Osteocyte (in vitro differentiated cells): Measurements from ENCODE around the gene IL18RAP. TPM values are rescaled to one million over a fixed set of nuclear protein-coding genes. Genes with fewer than 3 reads are reported as not detected.

Experiments used
- DNase-seq: peaks from one replicate; pipeline ENCODE4 v3.0.0; 2021; ENCODE audit warnings: mixed read lengths; ENCODE audit not compliant: unreplicated experiment; ENCODE audit errors: extremely low spot score
- H3K27ac Mint-ChIP-seq: one replicate; pipeline ENCODE4 v1.8.0; 2021; ENCODE audit warnings: mild to moderate bottlenecking, mixed read lengths; ENCODE audit not compliant: unreplicated experiment
- H3K27me3 Mint-ChIP-seq: one replicate; pipeline ENCODE4 v1.8.0; 2021; ENCODE audit warnings: mixed read lengths; ENCODE audit not compliant: unreplicated experiment
- H3K36me3 Mint-ChIP-seq: one replicate; pipeline ENCODE4 v1.8.0; 2021; ENCODE audit warnings: mixed read lengths; ENCODE audit not compliant: unreplicated experiment
- H3K4me1 Mint-ChIP-seq: one replicate; pipeline ENCODE4 v1.8.0; 2021; ENCODE audit warnings: mixed read lengths; ENCODE audit not compliant: unreplicated experiment
- H3K4me3 Mint-ChIP-seq: one replicate; pipeline ENCODE4 v1.8.0; 2021; ENCODE audit warnings: mild to moderate bottlenecking, moderate library complexity, mixed read lengths; ENCODE audit not compliant: unreplicated experiment
- H3K9me3 Mint-ChIP-seq: one replicate; pipeline ENCODE4 v1.8.0; 2021; ENCODE audit warnings: mixed read lengths; ENCODE audit not compliant: unreplicated experiment
- CTCF ChIP-seq: fragments of 200-600 bp; sonication (generic); IDR thresholded peaks from 2 replicates; pipeline ENCODE4 v1.5.0; 2021; ENCODE audit warnings: antibody characterized with exemption, mild to moderate bottlenecking, moderate library complexity
- total RNA-seq: library from RNA; stranded (reverse); gene quantifications from 2 replicates; pipeline ENCODE4 v1.2.1, GENCODE V29; 2021

Gene IL18RAP
- total RNA-seq, 1 donor from 2014 or later = not detected

DNA sequence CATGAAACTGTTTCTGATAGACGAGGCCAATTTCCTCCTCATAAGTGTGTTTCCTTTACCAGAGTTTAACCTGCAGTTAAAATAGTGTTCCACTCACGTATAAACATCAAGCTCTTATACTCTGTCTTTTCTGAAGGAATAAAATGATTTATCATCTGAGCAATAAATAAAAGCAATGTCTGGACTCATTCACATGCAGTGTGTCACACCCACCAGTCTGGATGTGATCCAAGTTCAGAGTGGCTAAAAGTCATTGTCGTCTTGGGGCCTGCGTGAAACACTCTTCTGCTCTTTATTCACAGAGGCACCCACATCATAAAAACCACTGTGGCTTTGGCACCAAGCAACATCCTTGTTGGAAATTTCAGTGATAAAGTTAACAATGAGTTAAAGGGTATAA is 30.5 kb downstream of the IL18RAP start:
- no peak overlapping the region for H3K27ac Mint-ChIP-seq
- no peaks in the 10 kb centered on the region for H3K36me3 Mint-ChIP-seq
- no peak overlapping the region for H3K4me3 Mint-ChIP-seq
- no peaks in the 10 kb centered on the region for H3K4me1 Mint-ChIP-seq
- peaks cover 8% of the 10 kb centered on the region for H3K9me3 Mint-ChIP-seq
- H3K27me3 Mint-ChIP-seq = peaks cover 22% of the 10 kb centered on the region
- no peak for DNase-seq
- no peak for TF ChIP-seq CTCF

DNA sequence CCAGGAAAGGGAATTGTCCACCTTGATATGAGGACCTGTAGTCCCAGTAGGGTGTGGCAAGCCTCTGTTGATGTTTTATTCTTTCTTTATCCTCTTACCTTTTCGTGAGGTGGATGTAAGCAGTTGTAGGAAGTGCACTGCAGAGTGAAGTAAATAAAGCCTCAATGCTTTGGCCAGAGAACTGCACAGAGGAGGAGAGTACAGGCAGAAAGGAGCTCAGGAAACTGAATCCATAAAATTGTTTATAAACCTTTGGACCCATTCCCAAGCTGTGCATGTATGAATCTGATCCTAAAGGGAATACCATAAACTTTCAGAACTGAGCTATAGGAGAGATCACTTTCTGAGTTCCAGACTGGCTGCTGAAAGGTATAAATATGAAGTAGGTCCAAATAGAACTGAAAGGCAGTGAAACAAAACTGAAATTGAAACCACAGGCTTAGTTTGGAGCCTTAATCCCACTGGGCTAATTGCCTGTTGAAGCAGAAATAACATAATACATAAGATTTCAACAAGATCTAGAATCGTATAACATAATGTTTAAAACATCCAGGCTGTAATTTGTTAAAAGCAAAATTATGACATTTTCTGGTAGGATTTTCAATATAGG is 32.2 kb downstream of the IL18RAP start:
- Mint-ChIP-seq H3K27me3 (peaks cover 37% of the 10 kb centered on the region), H3K36me3 (no peaks in the 10 kb centered on the region), H3K4me1 (no peaks in the 10 kb centered on the region), H3K4me3 (no peak overlapping the region), H3K9me3 (peaks cover 8% of the 10 kb centered on the region), H3K27ac (no peak overlapping the region)
- no peak for DNase-seq
- no peak for TF ChIP-seq CTCF

GRCh38 chr2:102460467-102460866 is 37.5 kb downstream of the IL18RAP start:
- H3K27ac Mint-ChIP-seq = no peak overlapping the region
- no peaks in the 10 kb centered on the region for H3K4me1 Mint-ChIP-seq
- no peaks in the 10 kb centered on the region for H3K36me3 Mint-ChIP-seq
- H3K9me3 Mint-ChIP-seq = peaks cover 7% of the 10 kb centered on the region
- H3K4me3 Mint-ChIP-seq = no peak overlapping the region
- DNase-seq = peak; percentile 2
- H3K27me3 Mint-ChIP-seq = peaks cover 57% of the 10 kb centered on the region
- TF ChIP-seq CTCF = no peak

- Mint-ChIP-seq H3K9me3 (no peaks in the 10 kb centered on the region), H3K36me3 (no peaks in the 10 kb centered on the region), H3K4me3 (no peak overlapping the region), H3K27ac (no peak overlapping the region), H3K27me3 (peaks cover 51% of the 10 kb centered on the region), H3K4me1 (no peaks in the 10 kb centered on the region)
- no peak for DNase-seq
- TF ChIP-seq CTCF = no peak
Observed at GRCh38 chr2:102461188-102461587, 38.2 kb downstream of the IL18RAP start.

DNA sequence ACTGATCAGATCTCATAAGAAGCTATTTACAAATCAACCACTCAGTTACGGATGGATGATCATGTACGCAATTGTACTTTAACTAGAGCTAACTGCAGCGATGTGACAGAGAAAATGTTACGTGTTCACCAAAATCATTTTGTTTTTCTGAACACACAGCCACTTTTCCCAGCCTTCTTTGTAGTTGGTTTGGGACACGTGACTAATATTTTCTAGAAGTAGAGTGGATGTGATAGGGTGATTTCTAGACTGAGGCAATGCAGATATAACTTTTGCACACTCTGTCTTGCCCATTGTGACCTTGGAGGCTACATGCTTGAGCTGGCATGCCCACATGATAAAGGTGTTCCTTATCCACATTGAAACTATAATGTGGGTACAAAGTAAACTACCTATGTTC is 40.2 kb downstream of the IL18RAP start:
- Mint-ChIP-seq H3K9me3 (no peaks in the 10 kb centered on the region), H3K27me3 (peaks cover 51% of the 10 kb centered on the region), H3K27ac (no peak overlapping the region), H3K4me1 (no peaks in the 10 kb centered on the region), H3K4me3 (no peak overlapping the region), H3K36me3 (no peaks in the 10 kb centered on the region)
- peak; percentile 2 for DNase-seq
- no peak for TF ChIP-seq CTCF
